PFSK-1 (cell line): Measurements from ENCODE around the gene USP33.

Experiments
- POLR2AphosphoS5 ChIP-seq: IDR thresholded peaks from 2 replicates; pipeline ENCODE4 v1.6.1; 2012; ENCODE audit warnings: low read depth, mild to moderate bottlenecking, control low read depth, low read length, moderate library complexity
- REST ChIP-seq, 2 experiments: IDR thresholded peaks; 2 replicates each; pipeline versions ENCODE4 v1.6.1 to v1.8.0; 2011 to 2012; ENCODE audit warnings: low read depth in 2 of 2, low read length in 2 of 2, control low read depth in 1 of 2, inconsistent platforms in 1 of 2, mild to moderate bottlenecking in 1 of 2, moderate library complexity in 1 of 2; ENCODE audit not compliant: insufficient read depth in 1 of 2
- TAF1 ChIP-seq: IDR thresholded peaks from 2 replicates; pipeline ENCODE4 v1.6.1; 2012; ENCODE audit warnings: low read length, control low read depth, borderline replicate concordance; ENCODE audit not compliant: insufficient read depth

- no peak for TF ChIP-seq TAF1
- no peak for TF ChIP-seq REST (IDR thresholded peaks at IDR 0.05; ENCODE audit: insufficient read depth in 1 of 2, low read depth in 2 of 2, low read length in 2 of 2)
- no peak for TF ChIP-seq POLR2AphosphoS5
Measured at GRCh38 chr1:77697441-77697840, 62.2 kb downstream of the USP33 start.
